ENCODE results near the gene LRFN3. TPM values are rescaled to one million over a fixed set of nuclear protein-coding genes. Genes with fewer than 3 reads are reported as not detected.
"Not testable (repeated sequence)": the region's sequence is repeated elsewhere in the genome, so short reads cannot be mapped to it uniquely, and the experiment has no call there.

The LRFN3 gene
- polyA plus RNA-seq, result under 1 TPM; 0.17 to 0.62 (median 0.32) TPM

GRCh38 chr19:35935911-35936737, at the start of gene LRFN3:
LRFN3 (plus strand) TSS chr19:35936374; CDS start chr19:35939426, 3,052 bp downstream.
- Mint-ChIP-seq H3K27me3 (ENCODE audit: low read depth in 3 of 3) (peaks cover 3 to 16% (median 11%) of the 10 kb centered on the region in 3 donors), H3K36me3 (peaks cover 0 to 8% (median 7%) of the 10 kb centered on the region in 3 donors)

GRCh38 chr19:35887197-35887596, 49.0 kb upstream of the LRFN3 start:
- H3K9me3 Mint-ChIP-seq, result no peaks in the 10 kb centered on the region
- H3K27me3 Mint-ChIP-seq (ENCODE audit: low read depth in 3 of 3), result peaks cover 0 to 4% (median 0%) of the 10 kb centered on the region in 3 donors
- peaks cover 13 to 30% (median 22%) of the 10 kb centered on the region in 3 donors for H3K36me3 Mint-ChIP-seq
- DNase-seq, result no peak
- peak overlapping the region in 1 of 6 donors; percentile 70 for H3K27ac Mint-ChIP-seq
- H3K4me3 Mint-ChIP-seq, result no peak overlapping the region
- H3K4me1 Mint-ChIP-seq, result peaks cover 3 to 9% of the 10 kb centered on the region in 2 donors

More at GRCh38 chr19:35935911-35936737, at the start of gene LRFN3:
- Mint-ChIP-seq H3K9me3 (no peaks in the 10 kb centered on the region), H3K4me1 (peaks cover 31% of the 10 kb centered on the region in 2 donors), H3K4me3 (peak within 1 kb of the TSS; percentile 47 to 94 (median 81)), H3K27ac (peak within 1 kb of the TSS in 5 of 6 donors; percentile 32 to 85 (median 57))
- no peak for DNase-seq

- H3K27me3 Mint-ChIP-seq (ENCODE audit: low read depth in 3 of 3), result peaks cover 0 to 4% (median 0%) of the 10 kb centered on the region in 3 donors
- H3K36me3 Mint-ChIP-seq, result peaks cover 17 to 38% (median 31%) of the 10 kb centered on the region in 3 donors
- H3K9me3 Mint-ChIP-seq, result no peaks in the 10 kb centered on the region
- no peak overlapping the region for H3K4me3 Mint-ChIP-seq
- H3K27ac Mint-ChIP-seq, result peak overlapping the region in 2 of 6 donors; percentile 36 to 78
- peaks cover 8 to 10% of the 10 kb centered on the region in 2 donors for H3K4me1 Mint-ChIP-seq
- no peak for DNase-seq
Measured at GRCh38 chr19:35888398-35888797, 47.8 kb upstream of the LRFN3 start.

DNA sequence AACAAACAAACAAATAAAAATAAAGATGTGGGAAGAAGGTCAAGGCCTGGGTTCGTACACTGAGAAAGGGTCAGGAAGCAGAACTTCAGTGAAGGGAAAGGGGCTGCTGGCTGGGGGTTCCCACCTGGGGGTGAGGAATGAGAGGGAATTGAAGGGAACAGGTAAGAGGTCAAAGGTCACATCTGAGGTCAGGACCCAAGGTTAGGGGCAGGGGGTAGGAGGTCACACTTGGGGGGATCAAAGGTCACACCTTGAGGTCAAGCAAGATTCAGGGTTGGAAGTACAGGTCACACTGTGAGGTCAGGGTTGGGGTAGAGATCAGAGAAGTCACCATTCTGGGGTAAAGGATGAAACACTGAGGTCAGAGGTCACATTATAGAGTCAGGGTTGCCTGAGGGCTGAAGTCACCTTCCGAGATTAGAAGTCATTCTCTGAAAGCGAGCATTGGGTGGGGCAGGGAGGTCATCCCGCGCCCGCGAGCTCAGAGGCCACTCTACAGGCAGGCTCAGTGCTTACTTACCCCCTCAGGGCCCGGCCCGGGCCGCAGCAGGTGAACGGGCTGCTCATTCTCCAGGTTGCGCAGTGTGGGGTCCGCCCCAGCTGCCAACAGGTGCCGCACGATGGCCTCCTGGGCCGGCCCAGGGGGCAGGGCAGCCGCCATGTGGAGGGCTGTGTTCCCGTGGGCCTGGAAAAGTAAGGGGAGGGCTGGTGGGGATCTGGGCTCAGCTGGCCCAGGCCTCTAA, 46.6 kb upstream of the LRFN3 start:
- peaks cover 0 to 4% (median 0%) of the 10 kb centered on the region in 3 donors for H3K27me3 Mint-ChIP-seq (ENCODE audit: low read depth in 3 of 3)
- no peak overlapping the region for H3K4me3 Mint-ChIP-seq
- H3K4me1 Mint-ChIP-seq, result peaks cover 8 to 10% of the 10 kb centered on the region in 2 donors
- H3K36me3 Mint-ChIP-seq, result peaks cover 17 to 38% (median 31%) of the 10 kb centered on the region in 3 donors
- DNase-seq, result no peak
- H3K27ac Mint-ChIP-seq, result peak overlapping the region in 5 of 6 donors; percentile 8 to 82 (median 46)
- no peaks in the 10 kb centered on the region for H3K9me3 Mint-ChIP-seq

DNA sequence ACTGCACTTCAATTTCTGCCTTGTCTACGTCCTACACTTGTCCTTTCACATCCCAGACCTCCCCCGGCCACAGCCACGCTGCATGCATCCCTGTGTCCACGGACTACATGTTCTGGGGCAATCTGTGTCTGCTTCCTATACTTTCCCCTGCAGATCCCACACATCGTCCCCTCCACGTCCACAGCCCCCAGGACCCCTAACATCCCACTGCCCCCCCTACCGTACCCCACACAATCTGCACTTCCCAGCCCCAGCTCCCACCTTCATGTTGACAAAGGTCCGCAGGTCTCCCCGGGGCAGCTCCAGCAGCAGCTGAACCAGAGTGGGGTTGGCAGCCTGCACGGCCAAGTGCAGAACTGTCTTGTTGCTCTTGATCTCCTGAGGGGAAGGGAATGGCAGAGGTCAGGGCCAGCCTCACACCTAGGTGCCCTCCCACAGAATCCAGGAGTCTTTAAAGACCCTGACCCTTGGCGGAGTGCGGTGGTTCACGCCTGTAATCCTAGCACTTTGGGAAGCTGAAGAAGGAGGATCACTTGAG, 46.0 kb upstream of the LRFN3 start:
- H3K27ac Mint-ChIP-seq, result peak overlapping the region in 3 of 6 donors; percentile 46 to 83 (median 64)
- peaks cover 17 to 41% (median 31%) of the 10 kb centered on the region in 3 donors for H3K36me3 Mint-ChIP-seq
- H3K9me3 Mint-ChIP-seq, result no peaks in the 10 kb centered on the region
- H3K27me3 Mint-ChIP-seq (ENCODE audit: low read depth in 3 of 3), result peaks cover 0 to 4% (median 0%) of the 10 kb centered on the region in 3 donors
- DNase-seq, result no peak
- no peak overlapping the region for H3K4me3 Mint-ChIP-seq
- peaks cover 8 to 10% of the 10 kb centered on the region in 2 donors for H3K4me1 Mint-ChIP-seq

GRCh38 chr19:35891819-35892218, 44.4 kb upstream of the LRFN3 start:
- H3K27me3 Mint-ChIP-seq (ENCODE audit: low read depth in 3 of 3); H3K4me3 Mint-ChIP-seq; H3K9me3 Mint-ChIP-seq; H3K27ac Mint-ChIP-seq; DNase-seq: not testable (repeated sequence)
- H3K36me3 Mint-ChIP-seq, result peaks cover 21 to 46% (median 33%) of the 10 kb centered on the region in 3 donors
- H3K4me1 Mint-ChIP-seq, result peaks cover 10 to 13% of the 10 kb centered on the region in 2 donors

- no peak overlapping the region for H3K4me3 Mint-ChIP-seq
- H3K4me1 Mint-ChIP-seq, result peaks cover 23 to 26% of the 10 kb centered on the region in 2 donors
- H3K36me3 Mint-ChIP-seq, result peaks cover 9 to 27% (median 23%) of the 10 kb centered on the region in 3 donors
- peak overlapping the region in 1 of 6 donors; percentile 53 for H3K27ac Mint-ChIP-seq
- peaks cover 4 to 11% (median 4%) of the 10 kb centered on the region in 3 donors for H3K27me3 Mint-ChIP-seq (ENCODE audit: low read depth in 3 of 3)
- DNase-seq, result no peak
- no peaks in the 10 kb centered on the region for H3K9me3 Mint-ChIP-seq
Measured at GRCh38 chr19:35894342-35894741, 41.8 kb upstream of the LRFN3 start.

DNA sequence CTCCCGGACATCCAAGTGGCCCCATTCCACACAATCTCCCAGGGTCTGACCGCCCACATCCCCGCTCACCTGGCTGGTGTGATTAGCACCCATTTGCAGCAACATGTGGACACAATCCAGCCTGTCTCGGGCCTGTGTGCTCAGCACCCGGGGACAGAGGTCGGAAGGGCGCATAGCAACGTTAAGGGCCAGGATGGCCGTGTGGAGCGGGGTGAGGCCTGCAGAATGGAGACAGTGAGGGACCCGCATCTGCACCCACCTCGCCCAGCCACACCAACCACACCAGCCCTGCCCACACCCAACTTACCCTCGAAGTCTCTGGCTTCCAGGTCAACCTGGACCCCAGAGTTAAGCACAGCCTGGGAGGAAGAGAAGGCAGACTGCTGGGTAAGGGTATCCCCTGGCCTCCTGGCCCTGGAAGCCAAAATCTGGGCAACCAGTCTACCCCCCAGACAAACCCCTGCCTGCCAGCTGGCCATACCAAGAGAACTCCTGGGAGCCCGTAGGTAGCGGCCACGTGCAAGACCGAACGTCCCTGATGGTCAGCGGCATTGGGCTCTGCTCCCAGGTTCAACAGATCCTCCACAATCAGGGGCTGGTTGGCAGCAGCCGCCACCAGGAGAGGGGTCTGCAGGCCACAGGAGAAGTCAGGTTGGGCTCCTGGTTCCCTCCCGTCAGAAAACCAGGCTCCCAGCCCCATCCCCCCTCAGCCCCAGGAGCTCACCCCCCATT, 40.1 kb upstream of the LRFN3 start:
- Mint-ChIP-seq H3K9me3 (no peaks in the 10 kb centered on the region), H3K4me1 (peaks cover 28 to 30% of the 10 kb centered on the region in 2 donors), H3K27me3 (ENCODE audit: low read depth in 3 of 3) (peaks cover 7 to 16% (median 11%) of the 10 kb centered on the region in 3 donors), H3K27ac (peak overlapping the region in 3 of 6 donors; percentile 74 to 81 (median 77)), H3K36me3 (peaks cover 8 to 18% (median 13%) of the 10 kb centered on the region in 3 donors), H3K4me3 (peak overlapping the region in 2 of 5 donors; percentile 22 to 25)
- no peak for DNase-seq

DNA sequence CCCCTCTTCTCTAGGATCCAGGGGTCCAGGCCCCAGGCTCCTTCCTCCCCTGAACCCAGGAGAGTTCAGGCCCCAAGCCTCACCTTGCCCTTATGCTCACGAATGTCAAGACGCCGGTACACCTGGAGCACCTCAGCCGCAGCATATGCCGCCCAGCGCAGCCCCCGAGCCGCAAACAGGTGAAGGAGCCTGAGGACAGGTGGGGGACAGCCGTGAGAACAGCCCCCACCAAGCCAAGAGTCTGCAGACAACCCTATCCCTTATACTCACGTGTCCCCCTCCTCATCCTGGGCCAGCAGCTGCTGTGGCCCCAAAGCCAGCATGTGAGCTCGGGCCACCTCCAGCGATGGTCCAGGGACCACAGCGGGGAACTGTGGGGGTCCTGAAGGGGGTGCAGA, 39.5 kb upstream of the LRFN3 start:
- no peaks in the 10 kb centered on the region for H3K9me3 Mint-ChIP-seq
- peaks cover 33 to 36% of the 10 kb centered on the region in 2 donors for H3K4me1 Mint-ChIP-seq
- H3K36me3 Mint-ChIP-seq, result peaks cover 8 to 17% (median 13%) of the 10 kb centered on the region in 3 donors
- peak overlapping the region in 3 of 6 donors; percentile 23 to 55 (median 39) for H3K27ac Mint-ChIP-seq
- H3K27me3 Mint-ChIP-seq (ENCODE audit: low read depth in 3 of 3), result peaks cover 7 to 16% (median 12%) of the 10 kb centered on the region in 3 donors
- no peak for DNase-seq
- no peak overlapping the region for H3K4me3 Mint-ChIP-seq

DNA sequence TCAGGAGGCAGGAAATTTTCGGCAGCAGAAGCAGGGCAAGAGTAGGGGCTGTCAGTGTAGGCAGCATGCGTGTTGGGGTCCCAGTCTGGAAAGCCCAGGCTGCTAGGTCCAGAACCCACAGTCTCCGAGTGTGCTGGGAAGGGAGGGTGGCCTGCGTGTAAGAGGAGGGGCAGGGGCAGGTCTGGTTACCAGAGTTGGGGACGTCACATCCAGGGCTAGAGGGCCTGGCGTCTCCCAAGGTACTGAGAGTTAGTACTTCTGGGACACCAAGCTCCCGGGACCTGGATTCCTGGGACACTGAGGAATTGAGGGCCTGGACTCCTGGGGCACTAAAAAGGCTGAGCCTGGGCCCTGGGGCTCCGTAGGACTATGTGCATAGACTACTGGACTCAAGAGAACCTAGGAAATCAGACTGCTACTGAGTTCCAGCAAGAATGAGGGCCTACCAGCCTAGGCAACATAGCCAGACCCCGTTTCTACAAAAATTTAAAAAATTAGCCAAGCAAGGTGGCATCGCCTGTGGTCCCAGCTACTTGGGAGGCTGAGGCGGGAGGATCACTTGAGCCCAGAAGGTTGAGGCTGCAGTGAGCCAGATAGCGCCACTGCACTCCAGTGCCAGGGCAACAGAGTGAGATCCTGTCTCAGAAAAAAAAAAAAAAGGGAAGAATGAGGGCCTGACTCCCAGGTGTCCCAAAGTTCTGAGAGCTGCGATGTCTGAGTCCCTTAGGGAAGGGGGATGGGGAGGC, 38.3 kb upstream of the LRFN3 start:
- Mint-ChIP-seq H3K27me3 (ENCODE audit: low read depth in 3 of 3) (peaks cover 10 to 20% (median 18%) of the 10 kb centered on the region in 3 donors), H3K27ac (peak overlapping the region; percentile 81 to 98 (median 93)), H3K9me3 (no peaks in the 10 kb centered on the region), H3K4me3 (peak overlapping the region; percentile 89 to 96 (median 95)), H3K4me1 (peaks cover 40 to 43% of the 10 kb centered on the region in 2 donors), H3K36me3 (peaks cover 4 to 12% (median 8%) of the 10 kb centered on the region in 3 donors)
- DNase-seq, result no peak

DNA sequence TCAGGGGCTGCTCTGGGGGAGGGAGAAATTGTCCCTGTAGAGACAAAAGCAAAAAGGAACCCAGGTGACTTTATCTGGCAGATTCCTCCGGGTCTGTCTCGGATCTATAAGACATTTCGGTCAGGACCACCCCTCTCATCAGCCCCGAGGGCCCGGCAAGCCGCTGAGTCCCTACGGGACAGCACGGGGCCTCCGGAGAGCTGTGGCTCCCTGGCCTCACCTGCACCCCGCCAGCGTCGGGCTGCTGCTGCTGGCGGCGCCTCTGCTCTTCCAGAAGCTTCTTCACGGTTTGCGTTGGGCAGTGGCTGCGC, 37.7 kb upstream of the LRFN3 start:
- peak overlapping the region; percentile 89 to 96 (median 95) for H3K4me3 Mint-ChIP-seq
- H3K27me3 Mint-ChIP-seq (ENCODE audit: low read depth in 3 of 3), result peaks cover 11 to 26% (median 22%) of the 10 kb centered on the region in 3 donors
- H3K9me3 Mint-ChIP-seq, result no peaks in the 10 kb centered on the region
- peaks cover 41 to 46% of the 10 kb centered on the region in 2 donors for H3K4me1 Mint-ChIP-seq
- peaks cover 4 to 12% (median 6%) of the 10 kb centered on the region in 3 donors for H3K36me3 Mint-ChIP-seq
- DNase-seq, result no peak
- peak overlapping the region; percentile 95 to 99 (median 98) for H3K27ac Mint-ChIP-seq

DNA sequence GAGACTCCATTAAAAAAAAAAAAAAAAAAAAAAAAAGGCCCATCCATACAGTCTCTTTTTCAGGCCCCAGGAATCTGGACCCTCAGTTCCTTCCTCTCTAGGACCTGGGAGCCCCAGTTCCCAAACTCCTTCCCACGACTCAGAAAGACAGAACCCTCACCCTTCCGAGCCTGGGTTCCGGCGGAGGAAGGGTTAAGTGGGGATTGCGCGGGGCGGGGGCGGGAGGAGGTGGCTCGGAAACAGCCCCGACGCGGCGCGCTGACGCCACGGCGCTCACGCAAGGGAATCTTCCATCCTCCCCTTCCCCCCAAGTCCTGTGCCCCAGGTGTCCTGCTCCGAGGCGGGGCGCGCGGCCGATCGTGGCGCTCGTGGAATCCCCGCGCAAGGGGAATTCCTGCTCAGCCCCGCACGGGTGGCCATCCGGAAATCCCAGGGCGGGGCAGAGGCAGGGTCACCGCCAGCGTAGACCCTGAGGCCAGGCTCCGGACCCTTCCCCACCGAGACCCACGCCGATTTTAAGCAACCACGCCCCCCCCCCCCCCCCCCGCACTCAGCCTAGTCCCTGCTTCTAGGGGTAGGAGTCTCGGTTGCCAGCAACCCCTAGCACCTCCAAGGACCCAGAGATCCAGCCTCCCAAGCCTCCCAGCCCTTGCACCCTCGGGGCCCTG, 36.5 kb upstream of the LRFN3 start:
- Mint-ChIP-seq H3K9me3 (no peaks in the 10 kb centered on the region), H3K4me3 (peak overlapping the region; percentile 89 to 98 (median 95)), H3K27me3 (ENCODE audit: low read depth in 3 of 3) (peaks cover 14 to 32% (median 25%) of the 10 kb centered on the region in 3 donors), H3K27ac (peak overlapping the region; percentile 95 to 99 (median 98)), H3K4me1 (peaks cover 53 to 58% of the 10 kb centered on the region in 2 donors), H3K36me3 (peaks cover 6 to 21% (median 8%) of the 10 kb centered on the region in 3 donors)
- DNase-seq, result peak; percentile 83 to 85 (median 85)
